ENCODE data around the gene TLE4.

The TLE4 gene

DNA sequence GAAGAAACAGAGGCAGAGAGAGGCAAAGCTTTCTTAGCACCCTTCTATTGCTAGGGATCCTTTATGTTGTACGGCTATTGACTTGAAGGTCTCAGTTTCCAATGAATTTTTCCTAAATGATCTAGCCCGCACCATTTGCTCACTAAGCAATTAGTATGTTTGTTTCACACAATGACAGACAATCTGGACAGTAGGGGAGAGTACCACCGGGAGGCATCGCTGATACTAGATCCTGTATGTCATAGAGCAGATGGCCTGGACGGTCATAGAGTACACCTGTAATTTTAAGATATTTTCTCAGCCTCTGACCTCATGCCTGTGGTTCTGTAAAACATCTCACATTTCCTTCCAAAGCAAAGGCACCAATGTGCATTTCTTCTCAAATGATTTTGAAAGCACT lies 194.3 kb downstream of the TLE4 start:
- Histone ChIP-seq H3K9ac (ENCODE audit: low read depth, low read length) (no peak overlapping the region), H3K4me3 (ENCODE audit: low read depth, low read length) (no peak overlapping the region)

DNA sequence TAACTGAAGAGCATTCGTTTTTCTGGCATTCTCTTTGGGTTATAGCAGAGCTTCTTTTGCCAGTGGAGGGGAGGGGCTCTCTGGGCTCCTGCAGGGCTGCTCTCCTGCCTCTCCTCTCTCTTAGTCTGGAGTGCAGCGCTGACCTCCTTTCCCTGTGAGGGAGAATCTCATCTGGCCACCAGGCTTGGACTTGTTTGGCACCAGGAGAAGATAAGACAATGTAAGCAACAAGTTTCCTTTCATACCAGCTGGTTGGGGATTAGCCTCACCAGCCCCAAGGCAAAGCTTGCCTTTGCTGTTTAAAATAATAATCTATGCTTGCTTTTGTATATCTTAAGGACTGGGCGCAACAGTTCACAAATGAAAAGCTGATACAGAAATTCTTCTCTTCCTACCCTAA lies 196.4 kb downstream of the TLE4 start:
- H3K36me3 ChIP-seq (ENCODE audit: control insufficient read depth, insufficient read depth, low read length), result no peaks in the 10 kb centered on the region
- H3K27me3 ChIP-seq (ENCODE audit: control insufficient read depth, insufficient read depth, low read length), result no peaks in the 10 kb centered on the region
- H3K9ac ChIP-seq (ENCODE audit: low read depth, low read length), result no peak overlapping the region
- H3K4me1 ChIP-seq (ENCODE audit: control insufficient read depth, insufficient read depth, low read length), result no peaks in the 10 kb centered on the region
- no peaks in the 10 kb centered on the region for H3K9me3 ChIP-seq (ENCODE audit: control insufficient read depth, insufficient read depth, low read length)
- H3K4me3 ChIP-seq (ENCODE audit: low read depth, low read length), result no peak overlapping the region
- no peak overlapping the region for H3K27ac ChIP-seq (ENCODE audit: low read depth, low read length)

More for the DNA sequence above, 194.3 kb downstream of the TLE4 start:
- H3K27me3 ChIP-seq (ENCODE audit: control insufficient read depth, insufficient read depth, low read length), result no peaks in the 10 kb centered on the region
- H3K27ac ChIP-seq (ENCODE audit: low read depth, low read length), result no peak overlapping the region
- no peaks in the 10 kb centered on the region for H3K36me3 ChIP-seq (ENCODE audit: control insufficient read depth, insufficient read depth, low read length)
- H3K9me3 ChIP-seq (ENCODE audit: control insufficient read depth, insufficient read depth, low read length), result no peaks in the 10 kb centered on the region
- no peaks in the 10 kb centered on the region for H3K4me1 ChIP-seq (ENCODE audit: control insufficient read depth, insufficient read depth, low read length)

- H3K36me3 ChIP-seq (ENCODE audit: control insufficient read depth, insufficient read depth, low read length), result no peaks in the 10 kb centered on the region
- H3K9ac ChIP-seq (ENCODE audit: low read depth, low read length), result no peak overlapping the region
- H3K27ac ChIP-seq (ENCODE audit: low read depth, low read length), result no peak overlapping the region
- H3K27me3 ChIP-seq (ENCODE audit: control insufficient read depth, insufficient read depth, low read length), result no peaks in the 10 kb centered on the region
- no peaks in the 10 kb centered on the region for H3K4me1 ChIP-seq (ENCODE audit: control insufficient read depth, insufficient read depth, low read length)
- H3K4me3 ChIP-seq (ENCODE audit: low read depth, low read length), result no peak overlapping the region
- no peaks in the 10 kb centered on the region for H3K9me3 ChIP-seq (ENCODE audit: control insufficient read depth, insufficient read depth, low read length)
These were observed 197.9 kb downstream of the TLE4 start for GRCh38 chr9:79769476-79770275.

DNA sequence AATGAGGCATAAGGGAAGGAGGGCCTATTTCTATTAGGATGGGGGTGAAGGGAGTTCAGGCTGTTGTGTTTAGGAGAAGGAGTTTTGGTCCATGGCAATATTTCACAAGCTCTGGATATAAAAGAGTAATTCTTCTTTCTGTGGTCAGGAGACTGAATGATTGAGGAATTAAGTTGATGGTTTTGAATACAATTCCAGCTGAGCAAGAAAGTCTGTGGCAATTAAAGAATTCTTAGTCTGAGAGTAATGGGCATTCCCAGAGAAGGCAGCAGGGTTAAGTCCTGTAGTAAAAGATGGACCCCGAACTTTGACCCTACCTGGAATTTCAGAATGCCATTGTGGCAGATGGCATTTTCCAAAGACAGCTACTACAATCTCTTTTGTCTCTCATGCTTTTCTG lies 202.6 kb downstream of the TLE4 start:
- Histone ChIP-seq H3K9ac (ENCODE audit: low read depth, low read length) (no peak overlapping the region), H3K4me1 (ENCODE audit: control insufficient read depth, insufficient read depth, low read length) (no peaks in the 10 kb centered on the region)

More for the DNA sequence above, 202.6 kb downstream of the TLE4 start:
- H3K9me3 ChIP-seq (ENCODE audit: control insufficient read depth, insufficient read depth, low read length), result no peaks in the 10 kb centered on the region
- no peaks in the 10 kb centered on the region for H3K36me3 ChIP-seq (ENCODE audit: control insufficient read depth, insufficient read depth, low read length)
- H3K27me3 ChIP-seq (ENCODE audit: control insufficient read depth, insufficient read depth, low read length), result no peaks in the 10 kb centered on the region
- no peak overlapping the region for H3K27ac ChIP-seq (ENCODE audit: low read depth, low read length)
- no peak overlapping the region for H3K4me3 ChIP-seq (ENCODE audit: low read depth, low read length)

All from HUES48 (cell line).